K562 (cell line): ENCODE results near the gene SEC63. TPM values are rescaled to one million over a fixed set of nuclear protein-coding genes. Genes with fewer than 3 reads are reported as not detected.

Experiments
- ATAC-seq: fragments of 200-7000 bp; cut with Tn5 transposase; 3 replicates; pipeline ENCODE4 v1.9.1; 2020; ENCODE audit warnings: moderate library complexity
- BruUV-seq: library from RNA; stranded (reverse); fragments of 400-500 nt; replicated peaks from 2 replicates; lab custom pipeline; 2021; lab: Mats Ljungman, UMichigan
- CTCF ChIA-PET: fragments of 300-600 bp; formaldehyde crosslinking; extraction: SDS; loops from one replicate; lab custom pipeline; 2021; ENCODE audit warnings: low intra/inter-chr PET ratio; lab: Yijun Ruan, JAX
- POLR2A ChIA-PET: fragments of 300-600, 350-650 bp; sonication (Branson Sonifier 250); formaldehyde crosslinking; extraction: SDS; loops from one replicate; lab custom pipeline; 2021; ENCODE audit warnings: antibody characterized with exemption, inconsistent platforms; lab: Yijun Ruan, JAX
- DNase-seq, 4 experiments: peaks; one replicate each; pipeline versions ENCODE4 v3.0.0 to v3.0.0-alpha.2; 2011 to 2018; ENCODE audit warnings: low spot score in 3 of 4, mixed read lengths in 3 of 4; ENCODE audit errors: extremely low read depth in 1 of 4
- FAIRE-seq: peaks from 2 replicates; lab custom pipeline; 2011; peaks lifted over from hg19 to GRCh38; lab: Jason Lieb, UNC
- H2AFZ ChIP-seq: 2 replicates; pipeline ENCODE4 v1.6.0; 2011; ENCODE audit warnings: low read depth, low read length, control low read depth, inconsistent platforms
- H3K27ac ChIP-seq: fragments of 200-600 bp; 3 replicates; pipeline ENCODE4 v1.8.0; 2011; ENCODE audit warnings: low read depth, mild to moderate bottlenecking, control low read depth, inconsistent platforms, low read length, moderate library complexity, mixed read lengths; ENCODE audit errors: extremely low read depth
- H3K27me3 ChIP-seq, 2 experiments: fragments of 300-600 bp in 1 of 2; 2 replicates in 1 of 2; 3 replicates in 1 of 2; pipeline versions ENCODE4 v1.6.0 to v1.8.0; 2011; ENCODE audit warnings: inconsistent platforms in 2 of 2, low read length in 2 of 2, mild to moderate bottlenecking in 1 of 2, mixed read lengths in 1 of 2, moderate library complexity in 1 of 2; ENCODE audit not compliant: control insufficient read depth in 2 of 2, insufficient read depth in 2 of 2
- H3K36me3 ChIP-seq: fragments of 300-600 bp; 3 replicates; pipeline ENCODE4 v1.8.0; 2011; ENCODE audit warnings: mild to moderate bottlenecking, low read length, inconsistent platforms; ENCODE audit not compliant: control insufficient read depth, insufficient read depth
- H3K4me1 ChIP-seq, 2 experiments: fragments of 200-600 bp in 1 of 2; replicated peaks in 1 of 2; 2 replicates in 1 of 2; 3 replicates in 1 of 2; pipeline versions ENCODE4 v1.5.1 to v1.8.0; 2011; ENCODE audit warnings: inconsistent platforms in 2 of 2, low read length in 2 of 2, mild to moderate bottlenecking in 1 of 2, mixed read lengths in 1 of 2, moderate library complexity in 1 of 2; ENCODE audit not compliant: control insufficient read depth in 2 of 2, insufficient read depth in 2 of 2
- H3K4me2 ChIP-seq: 2 replicates; pipeline ENCODE4 v1.6.1; 2011; ENCODE audit warnings: low read length, control low read depth, inconsistent platforms, mixed read lengths; ENCODE audit not compliant: insufficient read depth
- H3K4me3 ChIP-seq: fragments of 200-600 bp; sonication (generic), shearing (Covaris generic); 2 replicates; pipeline ENCODE4 v1.5.1; 2016; ENCODE audit warnings: control low read depth, inconsistent platforms
- H3K79me2 ChIP-seq: fragments of 200-600 bp; 3 replicates; pipeline ENCODE4 v1.8.0; 2011; ENCODE audit warnings: low read length, inconsistent platforms; ENCODE audit not compliant: control insufficient read depth, insufficient read depth
- H3K9ac ChIP-seq, 2 experiments: 2 replicates each; pipeline versions ENCODE4 v1.6.0 to v1.6.1; 2011; ENCODE audit warnings: low read depth in 2 of 2, low read length in 2 of 2, control low read depth in 1 of 2, inconsistent platforms in 1 of 2, mild to moderate bottlenecking in 1 of 2, mixed read lengths in 1 of 2; ENCODE audit not compliant: insufficient read depth in 1 of 2
- H3K9me1 ChIP-seq: one replicate; pipeline ENCODE4 v1.6.0; 2011; ENCODE audit warnings: inconsistent platforms, mild to moderate bottlenecking, low read length, moderate library complexity; ENCODE audit not compliant: control insufficient read depth, insufficient read depth
- H3K9me3 ChIP-seq: replicated peaks from 2 replicates; pipeline ENCODE4 v1.5.1; 2011; ENCODE audit warnings: low read depth, low read length, inconsistent platforms; ENCODE audit not compliant: control insufficient read depth, insufficient read depth
- H4K20me1 ChIP-seq: replicated peaks from 2 replicates; pipeline ENCODE4 v1.6.1; 2011; ENCODE audit warnings: low read length, inconsistent platforms, mixed read lengths; ENCODE audit not compliant: control insufficient read depth, insufficient read depth
- DMBX1 ChIP-seq: fragments of 250-450 bp; sonication (Bioruptor Pico); IDR thresholded peaks from 2 replicates; pipeline ENCODE4 v1.8.0; 2022; ENCODE audit warnings: inconsistent platforms, mild to moderate bottlenecking, moderate library complexity, borderline replicate concordance
- FOXK2 ChIP-seq, 2 experiments: fragments of 450-650 bp; IDR thresholded peaks in 1 of 2; conservative IDR thresholded peaks in 1 of 2; 2 replicates each; pipeline ENCODE4 v1.6.1; 2016; ENCODE audit warnings: low read depth in 2 of 2, mild to moderate bottlenecking in 1 of 2
- GABPB2 ChIP-seq: fragments of 250-450 bp; sonication (Bioruptor Pico); conservative IDR thresholded peaks from 2 replicates; pipeline ENCODE4 v1.5.1; 2021; ENCODE audit warnings: mild to moderate bottlenecking
- GTF2F1 ChIP-seq: IDR thresholded peaks from 2 replicates; pipeline ENCODE4 v1.6.1; 2011; ENCODE audit warnings: low read depth, low read length, improper control_type of control experiment
- PHF8 ChIP-seq: fragments of 200-600 bp; sonication (generic); IDR thresholded peaks from 2 replicates; pipeline ENCODE4 v1.6.1; 2012; ENCODE audit warnings: mixed run types, mild to moderate bottlenecking, inconsistent platforms, low read length, moderate library complexity, borderline replicate concordance
- POLR2B ChIP-seq: fragments of 450-650 bp; IDR thresholded peaks from 2 replicates; pipeline ENCODE4 v1.6.1; 2018; ENCODE audit warnings: low read depth; ENCODE audit not compliant: partially characterized antibody
- SP2 ChIP-seq: IDR thresholded peaks from 2 replicates; pipeline ENCODE4 v1.6.1; 2011; ENCODE audit warnings: mild to moderate bottlenecking, low read depth, low read length, moderate library complexity; ENCODE audit not compliant: poor library complexity, severe bottlenecking; ENCODE audit errors: extremely low read depth
- TBL1XR1 ChIP-seq, 2 experiments: IDR thresholded peaks; 2 replicates each; pipeline ENCODE4 v1.6.1; 2012; ENCODE audit warnings: improper control_type of control experiment in 2 of 2, low read length in 2 of 2, mild to moderate bottlenecking in 1 of 2
- ZNF384 ChIP-seq: IDR thresholded peaks from 2 replicates; pipeline ENCODE4 v1.6.1; 2012; ENCODE audit warnings: low read depth, low read length, improper control_type of control experiment
- ZNF449 ChIP-seq: fragments of 250-450 bp; sonication (Bioruptor Pico); IDR thresholded peaks from 2 replicates; pipeline ENCODE4 v1.8.0; 2022; ENCODE audit warnings: moderate library complexity, mild to moderate bottlenecking, inconsistent platforms
- WGBS: fragments of 100-300 bp; shearing (Covaris generic); methylation state at CpG from one replicate; pipeline ENCODE4 v1.1.6; 2016; ENCODE audit warnings: low coverage, mixed read lengths; ENCODE audit not compliant: insufficient coverage; ENCODE audit errors: missing lambda C conversion rate; 5-methylcytosine and 5-hydroxymethylcytosine counted together
- in situ Hi-C: fragments of 300-500 bp; cut with MboI; formaldehyde crosslinking; loops from 4 replicates; pipeline ENCODE4 v1.15.0; 2018; ENCODE audit warnings: inconsistent platforms, mixed read lengths
- intact Hi-C: fragments of 100-400 bp; cut with micrococcal nuclease; formaldehyde crosslinking; loops from 2 replicates; pipeline ENCODE4 v1.14.2; 2022
- polyA plus RNA-seq, 8 experiments: library from polyadenylated mRNA; depleted of rRNA in 4 of 8; stranded (reverse) in 5 of 8; unstranded in 3 of 8; fragments of >200 nt; fragmentation: Nextera tagmentation in 2 of 8; fragmentation: Illumina TruSeq in 1 of 8; extraction: Ambion mirVana in 2 of 8; extraction: Trizol in 1 of 8; gene quantifications; 2 replicates each; pipeline versions ENCODE4 v1.2.1 to v1.2.3, GENCODE V29; 2011 to 2014; ENCODE audit warnings: inconsistent platforms in 1 of 8, missing spikeins in 1 of 8
- total RNA-seq, 7 experiments: library from RNA; depleted of rRNA in 6 of 7; stranded (reverse); fragments of >200 nt in 6 of 7; fragmentation: Illumina TruSeq in 2 of 7; extraction: Trizol in 2 of 7; gene quantifications; 2 replicates each; pipeline versions ENCODE4 v1.2.1 to v1.2.3, GENCODE V29; 2011 to 2021; ENCODE audit warnings: low replicate concordance in 1 of 7
- TF ChIP-seq, protein P1 (sequence below): fragments of 450-650 bp; IDR thresholded peaks from 2 replicates; pipeline ENCODE4 v1.6.1; 2016; ENCODE audit warnings: missing biosample characterization, missing genetic modification characterization
- TF ChIP-seq, protein P2 (sequence below), 3 experiments: IDR thresholded peaks in 2 of 3; conservative IDR thresholded peaks in 1 of 3; 2 replicates each; pipeline ENCODE4 v1.5.1; 2011 to 2012; ENCODE audit warnings: low read length in 3 of 3, mild to moderate bottlenecking in 3 of 3, control low read depth in 2 of 3, improper control_type of control experiment in 1 of 3, inconsistent platforms in 1 of 3, low read depth in 1 of 3, mixed read lengths in 1 of 3, moderate library complexity in 1 of 3; ENCODE audit not compliant: insufficient read depth in 2 of 3

SEC63 gene
- total and polyA plus RNA-seq, 9 of the 15 experiments (the other 6 are each of a cell fraction or from before 2014, with no cell fraction given): 13.8 to 74.6 (median 28.4) TPM

DNA sequence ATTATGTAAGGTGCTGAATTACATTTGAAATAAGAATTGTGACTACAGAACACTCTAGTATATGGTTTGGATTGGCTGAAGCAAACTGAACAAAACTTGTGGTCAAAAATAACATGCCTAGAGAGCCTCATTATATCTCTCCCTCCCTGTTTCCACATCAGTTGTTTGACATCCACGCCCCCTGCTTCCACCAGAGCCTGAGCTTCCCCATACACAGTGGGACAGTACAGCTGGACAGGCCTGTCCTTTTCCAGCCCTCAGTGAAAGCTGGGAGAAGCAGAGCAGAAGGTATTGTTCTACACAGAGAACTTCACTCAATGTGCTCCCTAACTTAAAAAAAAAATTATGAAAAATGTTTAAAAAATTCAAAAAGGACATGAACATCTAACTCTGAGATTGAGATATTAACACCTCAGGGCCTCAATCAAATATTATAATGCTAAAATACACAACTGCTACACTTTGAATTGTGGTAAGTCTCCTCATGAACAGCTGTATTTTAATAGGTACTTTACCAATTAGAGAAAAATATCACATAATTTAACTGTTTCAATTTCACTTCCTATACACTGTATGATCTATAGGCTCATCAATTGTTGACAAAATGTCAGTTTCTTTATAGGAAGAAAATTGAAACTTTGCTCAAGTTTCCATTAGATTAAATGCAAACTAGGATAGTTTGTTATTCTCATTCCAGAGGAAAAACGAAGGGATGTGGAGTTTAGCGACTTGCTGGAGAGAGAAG is 89.0 kb downstream of the SEC63 start (continued):
- TF ChIP-seq ZNF449: no peak

DNA sequence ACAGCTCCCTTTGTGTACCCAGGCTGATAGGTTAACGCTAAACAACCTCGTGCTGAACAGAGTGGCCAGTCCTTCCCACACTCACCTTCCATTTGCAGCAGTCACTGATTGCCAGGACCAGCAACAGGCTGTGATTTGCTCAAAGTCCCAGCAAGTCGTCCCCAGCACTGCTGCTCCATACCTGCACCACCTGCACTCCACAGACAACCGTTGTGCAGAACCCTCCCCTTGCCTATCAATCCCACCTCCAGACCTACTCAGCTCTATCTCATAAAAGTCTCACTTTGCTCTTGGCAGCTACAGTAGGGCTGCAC is 90.7 kb downstream of the SEC63 start:
- TF ChIP-seq, protein P1, sequence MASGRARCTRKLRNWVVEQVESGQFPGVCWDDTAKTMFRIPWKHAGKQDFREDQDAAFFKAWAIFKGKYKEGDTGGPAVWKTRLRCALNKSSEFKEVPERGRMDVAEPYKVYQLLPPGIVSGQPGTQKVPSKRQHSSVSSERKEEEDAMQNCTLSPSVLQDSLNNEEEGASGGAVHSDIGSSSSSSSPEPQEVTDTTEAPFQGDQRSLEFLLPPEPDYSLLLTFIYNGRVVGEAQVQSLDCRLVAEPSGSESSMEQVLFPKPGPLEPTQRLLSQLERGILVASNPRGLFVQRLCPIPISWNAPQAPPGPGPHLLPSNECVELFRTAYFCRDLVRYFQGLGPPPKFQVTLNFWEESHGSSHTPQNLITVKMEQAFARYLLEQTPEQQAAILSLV: no peak
- TF ChIP-seq GTF2F1 (no peak), ZNF384 (no peak), TBL1XR1 (IDR thresholded peaks at IDR 0.05; ENCODE audit: low read length in 2 of 2) (no peak), DMBX1 (CRISPR knock-in tag) (no peak), PHF8 (no peak), GABPB2 (CRISPR knock-in tag) (no peak), SP2 (no peak), POLR2B (peak; percentile 46), FOXK2 (conservative IDR thresholded peaks at IDR 0.05 in 1 of 2, IDR thresholded peaks at IDR 0.05 in 1 of 2; ENCODE audit: low read depth in 2 of 2) (no peak)
- TF ChIP-seq, protein P2, sequence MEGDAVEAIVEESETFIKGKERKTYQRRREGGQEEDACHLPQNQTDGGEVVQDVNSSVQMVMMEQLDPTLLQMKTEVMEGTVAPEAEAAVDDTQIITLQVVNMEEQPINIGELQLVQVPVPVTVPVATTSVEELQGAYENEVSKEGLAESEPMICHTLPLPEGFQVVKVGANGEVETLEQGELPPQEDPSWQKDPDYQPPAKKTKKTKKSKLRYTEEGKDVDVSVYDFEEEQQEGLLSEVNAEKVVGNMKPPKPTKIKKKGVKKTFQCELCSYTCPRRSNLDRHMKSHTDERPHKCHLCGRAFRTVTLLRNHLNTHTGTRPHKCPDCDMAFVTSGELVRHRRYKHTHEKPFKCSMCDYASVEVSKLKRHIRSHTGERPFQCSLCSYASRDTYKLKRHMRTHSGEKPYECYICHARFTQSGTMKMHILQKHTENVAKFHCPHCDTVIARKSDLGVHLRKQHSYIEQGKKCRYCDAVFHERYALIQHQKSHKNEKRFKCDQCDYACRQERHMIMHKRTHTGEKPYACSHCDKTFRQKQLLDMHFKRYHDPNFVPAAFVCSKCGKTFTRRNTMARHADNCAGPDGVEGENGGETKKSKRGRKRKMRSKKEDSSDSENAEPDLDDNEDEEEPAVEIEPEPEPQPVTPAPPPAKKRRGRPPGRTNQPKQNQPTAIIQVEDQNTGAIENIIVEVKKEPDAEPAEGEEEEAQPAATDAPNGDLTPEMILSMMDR (IDR thresholded peaks at IDR 0.05 in 2 of 3, conservative IDR thresholded peaks at IDR 0.05 in 1 of 3; ENCODE audit: insufficient read depth in 2 of 3, low read depth in 1 of 3, low read length in 3 of 3): peak in 2 of 3 experiments; percentile 0 to 29; a peak in 1 of 6 replicates
- Histone ChIP-seq H3K9me1 (no peaks in the 10 kb centered on the region), H3K9me3 (no peaks in the 10 kb centered on the region), H3K9ac (no peak overlapping the region), H2AFZ (no peak overlapping the region), H3K79me2 (no peaks in the 10 kb centered on the region), H3K4me3 (no peak overlapping the region), H3K36me3 (peaks cover 24% of the 10 kb centered on the region), H3K27me3 (no peaks in the 10 kb centered on the region), H3K27ac (no peak overlapping the region), H4K20me1 (peaks cover 4% of the 10 kb centered on the region; the same call in 1 of the 2 replicates), H3K4me1 (no peaks in the 10 kb centered on the region), H3K4me2 (no peak overlapping the region)
- intact Hi-C loops (loop anchor here (5.0 kb wide), 1 partner anchor 190 kb away; no protein-coding TSS in a partner anchor), in situ Hi-C loops (no loop called here)
- ATAC-seq: peak; percentile 50
- DNase-seq: no peak
- BruUV-seq: no TSS peak
- ChIA-PET CTCF (interaction anchor here (1.0 kb wide), 1 partner anchor 88 kb away, joined by 4 read pairs; no protein-coding TSS in a partner anchor), POLR2A (interaction anchor here (1.0 to 1.7 kb wide), 2 partner anchors 9 to 188 kb away, joined by 4 to 10 read pairs; no protein-coding TSS in a partner anchor)
- 2% methylated on average over 4 of the region's 4 CpGs for WGBS
- FAIRE-seq: no peak
